HG02938 (cell line): ENCODE data around the gene C5orf15.
"Not testable (repeated sequence)": the region's sequence is repeated elsewhere in the genome, so short reads cannot be mapped to it uniquely, and the experiment has no call there.

Experiments used
- ATAC-seq: cut with Tn5 transposase; IDR thresholded peaks from one replicate; pipeline ENCODE4 v1.9.1; 2021; ENCODE audit warnings: mild to moderate bottlenecking, moderate library complexity; ENCODE audit not compliant: unreplicated experiment

Gene C5orf15

GRCh38 chr5:133994297-133994989 lies 26.0 kb upstream of the C5orf15 start:
- ATAC-seq = no peak

DNA sequence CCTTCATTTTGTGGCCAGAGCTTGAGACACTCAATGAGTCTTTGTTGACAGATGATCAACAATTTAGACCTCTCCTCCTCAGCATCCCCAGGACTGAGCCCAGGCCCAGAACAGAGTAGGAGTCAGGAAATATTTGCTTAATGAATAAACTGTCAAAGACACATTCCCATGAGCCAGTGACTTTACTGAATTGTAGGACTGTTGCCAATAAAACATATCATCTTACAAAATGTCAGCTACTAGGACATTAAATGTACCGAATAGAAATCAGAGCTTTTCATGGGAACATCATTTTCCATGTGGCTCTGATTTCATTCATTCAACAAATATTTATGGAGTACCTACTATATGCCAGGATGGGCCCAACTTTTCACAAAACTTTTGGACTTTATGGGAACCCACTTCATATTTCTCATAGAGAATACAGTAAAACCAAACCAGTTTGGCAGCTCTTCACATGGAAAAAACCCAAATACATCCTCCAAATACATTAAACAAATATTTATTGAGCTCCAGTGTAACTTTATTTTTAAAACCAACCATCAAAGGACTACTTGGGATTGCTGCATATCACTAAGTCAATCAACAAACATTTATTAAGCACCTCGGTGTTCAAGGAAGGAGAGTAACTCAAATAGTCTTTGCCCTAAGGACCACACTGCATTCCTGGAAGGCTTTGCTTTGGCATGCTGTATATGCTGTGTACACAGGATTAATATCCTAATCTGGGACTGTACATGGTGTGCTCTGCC lies 24.9 kb upstream of the C5orf15 start:
- ATAC-seq = no peak

DNA sequence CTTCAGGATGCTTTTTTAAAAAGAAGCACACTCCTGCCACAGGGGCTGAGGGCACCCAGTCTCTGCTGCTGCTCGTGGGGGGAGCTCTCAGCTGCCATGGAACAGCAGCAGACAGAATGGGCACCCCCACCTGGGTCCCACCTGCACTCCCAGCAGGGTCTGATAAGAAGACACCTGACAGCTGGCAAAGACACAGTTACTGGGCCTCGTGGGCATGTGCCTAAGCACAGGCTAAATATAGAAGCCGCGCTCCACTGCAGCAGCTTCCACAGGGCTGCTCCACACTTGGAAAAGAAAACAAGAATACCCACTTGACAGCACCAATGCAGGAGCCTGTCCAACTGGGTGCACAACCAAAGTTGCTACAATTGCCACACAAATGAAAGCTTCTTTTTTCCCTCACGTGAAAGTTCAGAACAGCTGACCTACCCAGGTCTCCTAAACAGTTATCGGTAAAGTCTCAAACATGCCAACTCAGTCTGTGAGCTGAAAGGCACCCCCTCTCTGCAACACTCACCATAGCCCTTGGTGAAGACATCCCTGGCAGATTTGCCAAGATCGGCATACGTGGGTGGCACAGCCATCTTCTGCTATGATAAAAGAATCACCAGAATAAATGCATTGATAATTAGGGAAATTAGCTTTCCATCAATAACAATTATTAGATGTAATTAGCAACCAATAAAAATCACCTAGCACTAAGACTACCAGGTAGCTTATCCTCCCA lies 24.2 kb upstream of the C5orf15 start:
- ATAC-seq = no peak

- no peak for ATAC-seq
Measured at GRCh38 chr5:133991171-133991910, 22.9 kb upstream of the C5orf15 start.

GRCh38 chr5:133990396-133990795 lies 22.0 kb upstream of the C5orf15 start:
- no peak for ATAC-seq

- ATAC-seq = no peak
Measured at GRCh38 chr5:133985540-133986180, 17.2 kb upstream of the C5orf15 start.

DNA sequence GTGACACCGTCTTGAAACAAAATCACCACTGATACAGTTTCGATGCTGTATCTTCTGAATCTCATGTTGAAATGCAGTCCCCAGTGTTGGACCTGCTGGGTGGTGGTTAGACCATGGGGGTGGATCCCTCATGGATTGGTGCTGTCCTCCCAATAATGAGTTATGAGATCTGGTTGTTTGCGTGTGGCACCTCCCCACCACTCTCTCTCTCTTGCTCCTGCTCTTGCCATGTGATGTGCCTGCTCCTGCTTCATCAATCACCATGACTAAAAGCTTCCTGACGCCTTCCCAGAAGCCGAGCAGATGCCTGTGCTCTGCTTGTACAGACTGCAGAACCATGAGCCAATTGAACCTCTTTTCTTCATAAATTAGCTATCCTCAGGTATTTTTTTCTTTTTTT lies 15.2 kb upstream of the C5orf15 start:
- ATAC-seq = no peak

- no peak for ATAC-seq
Measured at GRCh38 chr5:133981714-133982113, 13.3 kb upstream of the C5orf15 start.

DNA sequence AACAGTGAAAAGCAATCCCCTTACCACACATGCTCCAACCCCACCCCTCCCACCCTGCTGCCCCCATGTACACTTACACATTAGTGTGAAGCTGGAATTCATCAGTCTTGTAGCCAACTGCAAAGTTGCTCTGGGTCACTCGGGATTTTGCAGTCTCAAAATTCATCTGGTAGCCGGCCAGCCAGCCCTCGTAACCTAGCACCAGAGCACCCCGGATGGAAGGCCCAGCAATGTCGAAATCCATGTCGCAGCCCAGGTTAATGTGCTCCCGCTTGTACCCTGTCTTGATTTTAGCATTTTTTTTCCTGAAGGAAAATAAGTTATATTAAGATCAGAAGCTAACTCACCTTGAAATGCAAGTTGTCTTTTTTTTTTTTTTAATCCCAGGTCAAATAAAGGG lies 12.2 kb upstream of the C5orf15 start:
- no peak for ATAC-seq

GRCh38 chr5:133978943-133979342 lies 10.5 kb upstream of the C5orf15 start:
- ATAC-seq = no peak

GRCh38 chr5:133977858-133978257 lies 9.4 kb upstream of the C5orf15 start:
- ATAC-seq = no peak

DNA sequence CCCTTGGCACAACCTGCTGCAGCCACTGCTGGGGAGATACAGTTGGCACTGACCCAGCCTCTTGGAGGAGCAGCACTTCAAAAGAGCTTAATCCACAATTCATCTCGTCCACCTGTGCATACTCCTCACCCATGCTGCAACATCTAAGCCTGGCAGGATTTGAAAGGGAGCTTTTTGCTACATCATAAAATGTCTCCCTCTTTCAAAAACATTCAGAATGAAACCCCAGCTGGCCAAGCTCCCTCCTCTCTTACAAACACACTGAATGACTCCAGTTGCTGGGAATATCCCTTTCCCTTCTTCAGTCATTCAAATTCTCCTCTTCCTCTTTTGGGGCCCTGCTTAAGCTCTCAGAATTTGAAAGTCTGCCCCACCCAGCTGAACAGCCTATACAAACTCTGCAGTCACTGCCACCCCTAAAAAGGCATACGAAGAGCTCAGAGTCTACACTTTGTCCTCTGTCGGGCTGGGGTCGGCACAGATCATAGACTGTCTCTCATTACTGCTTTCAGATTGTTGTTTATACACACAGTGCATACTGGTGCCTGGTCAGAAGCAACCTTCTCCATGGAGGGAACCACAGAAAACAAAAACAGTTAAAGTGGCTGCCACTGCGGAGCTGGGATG lies 8.8 kb upstream of the C5orf15 start:
- ATAC-seq = no peak

DNA sequence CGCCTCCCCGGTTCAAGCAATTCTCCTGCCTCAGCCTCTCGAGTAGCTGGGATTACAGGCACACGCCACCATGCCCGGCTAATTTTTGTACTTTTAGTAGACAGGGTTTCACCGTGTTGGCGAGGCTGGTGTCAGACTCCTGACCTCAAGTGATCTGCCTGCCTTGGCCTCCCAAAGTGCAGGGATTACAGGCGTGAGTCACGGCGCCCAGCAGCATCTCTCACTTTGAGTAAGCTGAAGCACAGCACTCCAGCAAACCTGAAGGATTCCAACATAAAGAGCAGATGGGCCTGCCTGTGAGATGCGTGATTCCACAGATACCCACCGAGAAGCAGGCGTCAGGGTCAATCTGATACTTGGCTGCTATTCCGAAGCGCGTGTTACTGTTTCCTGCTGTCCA lies 7.1 kb upstream of the C5orf15 start:
- not testable (repeated sequence) for ATAC-seq

DNA sequence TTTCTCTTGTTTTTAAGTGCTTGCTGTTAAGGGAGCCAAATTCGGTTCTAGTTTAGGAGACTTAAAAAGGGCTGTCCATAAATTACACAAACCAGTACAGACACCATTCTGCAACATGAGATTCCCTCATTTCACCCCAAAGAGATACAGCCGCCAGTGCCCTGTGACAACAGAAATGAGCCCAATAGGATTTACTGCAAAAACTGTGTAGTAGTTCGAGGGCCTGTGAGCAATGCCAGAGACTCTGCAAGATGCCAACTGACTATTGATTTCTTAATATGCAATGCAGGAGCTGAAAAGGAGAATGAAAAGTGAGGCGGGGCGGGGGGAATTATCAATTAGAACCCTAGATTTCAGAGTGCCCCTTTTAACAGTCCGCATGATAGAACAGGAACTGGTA lies 5.7 kb upstream of the C5orf15 start:
- no peak for ATAC-seq

DNA sequence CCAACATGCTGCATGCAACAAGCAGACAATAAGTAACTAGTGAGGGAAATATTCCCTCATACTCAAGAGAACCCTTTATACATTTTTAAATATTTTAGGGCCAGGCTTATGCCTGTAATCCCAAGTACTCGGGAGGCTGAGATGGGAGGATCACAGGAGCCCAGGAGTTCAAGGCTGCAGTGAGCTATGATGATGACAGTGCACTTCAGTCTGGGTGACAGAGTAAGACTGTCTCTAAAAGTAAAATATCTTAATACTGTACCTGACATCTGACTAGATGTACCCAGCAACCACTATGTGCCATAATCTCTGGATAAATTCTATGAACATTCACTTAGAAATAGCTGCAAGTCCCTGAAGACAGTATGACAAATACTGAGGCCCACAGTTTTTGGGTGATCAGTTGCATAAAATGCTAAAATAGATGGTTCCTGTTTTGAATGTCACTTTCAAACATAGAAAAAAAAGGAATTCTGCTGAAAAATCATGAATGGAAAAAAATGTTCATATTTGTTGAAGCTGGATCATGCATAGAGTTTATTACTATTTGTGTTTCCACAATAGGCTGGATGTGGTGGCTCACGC lies 2.0 kb upstream of the C5orf15 start:
- no peak for ATAC-seq

- ATAC-seq = no peak
Measured at GRCh38 chr5:133969654-133970324, 1.4 kb upstream of the C5orf15 start.

GRCh38 chr5:133967698-133968203 lies 674 bp downstream of the C5orf15 start:
- ATAC-seq = peak; percentile 8

- no peak for ATAC-seq
Measured at GRCh38 chr5:133967124-133967523, 1.3 kb downstream of the C5orf15 start.

DNA sequence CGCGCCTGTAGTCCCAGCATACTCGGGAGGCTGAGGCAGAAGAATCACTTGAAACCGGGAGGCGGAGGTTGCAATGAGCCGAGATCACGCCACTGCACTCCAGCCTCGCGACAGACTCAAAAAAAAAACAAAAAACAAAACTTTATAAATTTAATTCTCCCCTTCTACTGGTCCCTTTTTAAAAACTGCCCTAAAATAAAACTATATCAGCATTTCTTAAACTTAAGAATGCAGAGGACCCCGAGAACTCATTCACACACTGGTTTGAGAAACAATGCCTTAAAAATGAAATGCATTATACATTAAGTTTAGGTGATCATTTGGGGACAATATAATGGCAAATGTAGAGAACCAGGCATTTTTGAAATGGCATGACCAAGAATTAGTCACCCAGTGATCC lies 2.3 kb downstream of the C5orf15 start:
- no peak for ATAC-seq
